WI38 (cell line): ENCODE data around the gene CLSTN2.

Experiments
- H3K4me3 ChIP-seq: 2 replicates; pipeline ENCODE4 v1.5.1; 2011; ENCODE audit warnings: low read depth, mild to moderate bottlenecking, control low read depth, low read length
- TF ChIP-seq, protein P1 (sequence below): IDR thresholded peaks from 2 replicates; pipeline ENCODE4 v1.5.1; 2012; ENCODE audit warnings: low read depth, mild to moderate bottlenecking, control low read depth, low read length

The CLSTN2 gene

DNA sequence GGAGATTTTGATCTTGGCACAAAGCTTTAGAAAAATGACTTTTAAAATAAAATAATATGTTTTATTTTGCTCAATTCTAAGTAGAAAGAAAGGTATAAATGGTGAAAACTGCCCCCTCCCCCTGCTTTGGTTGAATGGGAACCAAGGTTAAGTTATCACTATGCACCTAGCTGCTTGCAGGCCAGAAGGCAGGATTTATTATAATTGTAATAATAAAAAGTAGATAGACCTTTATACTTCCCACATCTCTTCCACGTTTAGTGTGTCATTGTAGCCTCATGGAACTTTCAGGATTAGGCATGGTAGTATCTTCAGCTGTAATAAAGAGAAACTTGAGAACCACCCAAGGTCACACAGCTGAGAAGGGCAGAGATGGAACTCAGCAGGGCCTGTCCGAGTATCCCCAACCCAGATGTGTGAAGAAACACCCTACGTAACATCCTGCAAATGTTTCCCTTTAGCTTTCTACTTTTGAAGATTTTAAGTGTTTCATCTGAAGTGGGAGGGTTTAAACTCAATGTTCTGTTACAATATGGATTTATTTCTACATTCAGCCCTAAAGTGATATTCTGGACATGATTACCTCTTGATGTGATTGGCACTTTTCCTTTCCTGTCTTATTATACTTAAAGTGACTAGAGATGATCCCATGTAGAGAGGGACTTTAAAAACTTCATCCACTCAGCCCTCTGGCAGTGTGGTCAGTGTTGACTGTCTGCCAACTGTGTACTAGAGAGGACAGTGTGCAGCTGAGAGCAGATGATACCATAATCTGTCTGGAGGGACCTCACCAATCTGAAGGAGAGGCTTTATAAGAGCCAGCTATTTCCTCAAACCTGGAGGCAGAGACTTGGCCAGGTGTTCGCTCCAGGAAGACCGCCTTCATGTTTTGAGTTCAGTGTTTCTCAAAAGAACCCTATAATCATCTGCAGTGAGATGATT, 460.4 kb downstream of the CLSTN2 start:
- no peak overlapping the region for H3K4me3 ChIP-seq
- TF ChIP-seq, protein P1, sequence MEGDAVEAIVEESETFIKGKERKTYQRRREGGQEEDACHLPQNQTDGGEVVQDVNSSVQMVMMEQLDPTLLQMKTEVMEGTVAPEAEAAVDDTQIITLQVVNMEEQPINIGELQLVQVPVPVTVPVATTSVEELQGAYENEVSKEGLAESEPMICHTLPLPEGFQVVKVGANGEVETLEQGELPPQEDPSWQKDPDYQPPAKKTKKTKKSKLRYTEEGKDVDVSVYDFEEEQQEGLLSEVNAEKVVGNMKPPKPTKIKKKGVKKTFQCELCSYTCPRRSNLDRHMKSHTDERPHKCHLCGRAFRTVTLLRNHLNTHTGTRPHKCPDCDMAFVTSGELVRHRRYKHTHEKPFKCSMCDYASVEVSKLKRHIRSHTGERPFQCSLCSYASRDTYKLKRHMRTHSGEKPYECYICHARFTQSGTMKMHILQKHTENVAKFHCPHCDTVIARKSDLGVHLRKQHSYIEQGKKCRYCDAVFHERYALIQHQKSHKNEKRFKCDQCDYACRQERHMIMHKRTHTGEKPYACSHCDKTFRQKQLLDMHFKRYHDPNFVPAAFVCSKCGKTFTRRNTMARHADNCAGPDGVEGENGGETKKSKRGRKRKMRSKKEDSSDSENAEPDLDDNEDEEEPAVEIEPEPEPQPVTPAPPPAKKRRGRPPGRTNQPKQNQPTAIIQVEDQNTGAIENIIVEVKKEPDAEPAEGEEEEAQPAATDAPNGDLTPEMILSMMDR, result no peak

DNA sequence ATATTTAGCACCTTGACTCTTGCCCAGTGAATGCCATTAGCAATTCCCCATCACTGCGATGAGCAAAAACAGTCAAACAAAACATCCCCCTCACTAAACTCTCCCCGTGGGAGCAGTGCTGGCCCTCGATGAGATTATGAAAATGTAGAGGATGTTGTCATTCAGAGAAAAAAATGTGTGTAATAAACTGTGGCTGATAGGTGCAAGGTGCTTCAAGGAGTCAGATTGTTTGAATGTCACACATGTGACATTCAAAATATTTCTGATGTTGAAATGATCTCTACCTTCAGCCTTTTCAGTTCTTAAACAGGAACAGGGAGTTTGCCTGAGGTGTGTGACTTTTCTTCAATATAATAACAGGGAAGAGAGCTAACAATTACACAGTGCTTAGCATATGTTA, 461.1 kb downstream of the CLSTN2 start:
- no peak overlapping the region for H3K4me3 ChIP-seq
- TF ChIP-seq, protein P1, result no peak

DNA sequence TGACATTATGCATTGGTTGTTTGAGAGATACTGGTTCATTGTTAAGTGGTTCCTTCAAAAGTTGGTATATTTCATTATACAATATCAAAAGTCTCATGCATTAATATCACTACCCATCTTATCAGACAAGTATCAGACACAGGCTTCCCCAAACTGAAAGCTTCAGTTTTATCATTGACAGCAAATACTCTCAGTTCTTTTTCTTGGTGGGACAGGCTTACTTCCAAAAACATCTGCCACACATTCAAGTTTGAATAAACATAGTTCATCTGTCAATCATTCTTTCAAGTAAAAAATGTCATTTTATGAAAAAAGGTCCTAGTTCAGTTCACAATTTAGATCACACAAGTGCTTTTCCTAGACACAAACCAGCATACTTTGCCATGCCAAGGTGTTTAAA, 462.9 kb downstream of the CLSTN2 start:
- TF ChIP-seq, protein P1, result no peak
- H3K4me3 ChIP-seq, result no peak overlapping the region

DNA sequence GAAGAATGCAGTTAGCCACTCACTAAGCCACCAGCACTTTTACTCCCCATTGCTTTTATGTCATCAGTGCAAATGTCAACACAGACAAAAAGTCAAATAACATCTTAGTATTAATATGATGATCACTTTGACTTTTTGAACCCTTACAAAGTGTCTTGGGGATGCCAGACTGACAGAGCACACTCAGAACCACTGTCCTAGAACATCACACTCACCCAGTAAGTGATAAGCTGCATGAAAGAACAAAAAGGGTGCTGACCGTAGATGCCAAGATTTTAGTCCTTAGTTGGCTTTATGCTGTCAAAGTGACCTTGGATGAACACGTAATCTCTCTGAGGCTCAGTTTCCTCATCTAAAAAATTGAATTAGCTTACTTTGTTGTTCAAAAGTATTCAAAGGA, 463.4 kb downstream of the CLSTN2 start:
- no peak overlapping the region for H3K4me3 ChIP-seq
- TF ChIP-seq, protein P1, result no peak

DNA sequence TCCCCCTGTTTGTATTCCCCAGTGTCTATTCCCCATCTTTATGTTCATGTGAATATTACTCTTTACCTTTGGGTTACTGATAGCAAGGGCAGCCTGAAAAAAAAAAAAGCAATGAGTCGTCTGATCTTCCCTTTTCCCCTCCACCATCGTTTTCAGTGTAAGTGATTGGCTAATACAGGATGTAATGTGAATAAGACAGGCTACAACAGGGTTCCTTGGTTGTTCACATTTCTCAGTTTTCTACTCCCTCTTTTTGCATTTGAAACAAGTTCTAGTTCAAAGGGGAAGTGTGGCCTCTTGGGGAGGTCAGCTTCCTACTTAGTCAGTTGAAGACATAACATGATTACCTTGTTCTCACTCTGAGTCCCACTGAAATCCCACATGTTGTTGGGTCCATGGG, 464.9 kb downstream of the CLSTN2 start:
- TF ChIP-seq, protein P1, result no peak
- no peak overlapping the region for H3K4me3 ChIP-seq

DNA sequence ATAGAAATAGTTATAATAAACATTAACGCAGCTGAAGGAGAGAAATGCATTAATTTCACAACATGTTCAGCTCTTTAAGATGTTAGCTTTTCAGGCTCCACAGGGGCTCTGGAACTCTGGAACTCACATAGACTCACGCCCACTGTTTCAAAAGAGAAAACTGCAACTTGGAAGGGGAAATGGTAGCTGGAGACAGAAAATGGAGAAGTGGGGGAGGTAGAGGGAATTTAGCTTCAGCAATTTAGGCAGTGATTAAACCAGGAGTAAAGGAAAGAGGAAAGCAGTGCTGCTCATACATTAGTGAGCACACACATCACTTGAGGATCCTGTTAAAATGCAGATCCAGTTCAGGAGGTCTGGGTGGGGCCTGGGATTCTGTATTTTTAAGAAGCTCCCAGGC, 468.1 kb downstream of the CLSTN2 start:
- no peak overlapping the region for H3K4me3 ChIP-seq
- TF ChIP-seq, protein P1, result no peak

DNA sequence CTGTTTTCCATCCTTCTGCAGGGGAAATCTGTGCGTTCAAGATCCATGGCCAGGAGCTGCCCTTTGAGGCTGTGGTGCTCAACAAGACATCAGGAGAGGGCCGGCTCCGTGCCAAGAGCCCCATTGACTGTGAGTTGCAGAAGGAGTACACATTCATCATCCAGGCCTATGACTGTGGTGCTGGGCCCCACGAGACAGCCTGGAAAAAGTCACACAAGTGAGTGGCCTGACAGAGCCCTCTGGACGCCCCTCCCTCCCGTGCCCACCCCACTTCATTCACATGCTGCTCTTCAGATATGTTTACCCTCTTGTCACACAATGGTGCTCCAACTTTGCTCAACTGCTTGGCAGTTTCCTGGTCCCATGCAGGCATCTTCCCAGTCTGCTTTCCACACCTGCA, 468.6 kb downstream of the CLSTN2 start:
- TF ChIP-seq, protein P1, result no peak
- H3K4me3 ChIP-seq, result no peak overlapping the region
